Measurements from ENCODE around the gene HRC.
"Not testable (repeated sequence)": the region's sequence is repeated elsewhere in the genome, so short reads cannot be mapped to it uniquely, and the experiment has no call there.

Gene HRC, protein sequence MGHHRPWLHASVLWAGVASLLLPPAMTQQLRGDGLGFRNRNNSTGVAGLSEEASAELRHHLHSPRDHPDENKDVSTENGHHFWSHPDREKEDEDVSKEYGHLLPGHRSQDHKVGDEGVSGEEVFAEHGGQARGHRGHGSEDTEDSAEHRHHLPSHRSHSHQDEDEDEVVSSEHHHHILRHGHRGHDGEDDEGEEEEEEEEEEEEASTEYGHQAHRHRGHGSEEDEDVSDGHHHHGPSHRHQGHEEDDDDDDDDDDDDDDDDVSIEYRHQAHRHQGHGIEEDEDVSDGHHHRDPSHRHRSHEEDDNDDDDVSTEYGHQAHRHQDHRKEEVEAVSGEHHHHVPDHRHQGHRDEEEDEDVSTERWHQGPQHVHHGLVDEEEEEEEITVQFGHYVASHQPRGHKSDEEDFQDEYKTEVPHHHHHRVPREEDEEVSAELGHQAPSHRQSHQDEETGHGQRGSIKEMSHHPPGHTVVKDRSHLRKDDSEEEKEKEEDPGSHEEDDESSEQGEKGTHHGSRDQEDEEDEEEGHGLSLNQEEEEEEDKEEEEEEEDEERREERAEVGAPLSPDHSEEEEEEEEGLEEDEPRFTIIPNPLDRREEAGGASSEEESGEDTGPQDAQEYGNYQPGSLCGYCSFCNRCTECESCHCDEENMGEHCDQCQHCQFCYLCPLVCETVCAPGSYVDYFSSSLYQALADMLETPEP

DNA sequence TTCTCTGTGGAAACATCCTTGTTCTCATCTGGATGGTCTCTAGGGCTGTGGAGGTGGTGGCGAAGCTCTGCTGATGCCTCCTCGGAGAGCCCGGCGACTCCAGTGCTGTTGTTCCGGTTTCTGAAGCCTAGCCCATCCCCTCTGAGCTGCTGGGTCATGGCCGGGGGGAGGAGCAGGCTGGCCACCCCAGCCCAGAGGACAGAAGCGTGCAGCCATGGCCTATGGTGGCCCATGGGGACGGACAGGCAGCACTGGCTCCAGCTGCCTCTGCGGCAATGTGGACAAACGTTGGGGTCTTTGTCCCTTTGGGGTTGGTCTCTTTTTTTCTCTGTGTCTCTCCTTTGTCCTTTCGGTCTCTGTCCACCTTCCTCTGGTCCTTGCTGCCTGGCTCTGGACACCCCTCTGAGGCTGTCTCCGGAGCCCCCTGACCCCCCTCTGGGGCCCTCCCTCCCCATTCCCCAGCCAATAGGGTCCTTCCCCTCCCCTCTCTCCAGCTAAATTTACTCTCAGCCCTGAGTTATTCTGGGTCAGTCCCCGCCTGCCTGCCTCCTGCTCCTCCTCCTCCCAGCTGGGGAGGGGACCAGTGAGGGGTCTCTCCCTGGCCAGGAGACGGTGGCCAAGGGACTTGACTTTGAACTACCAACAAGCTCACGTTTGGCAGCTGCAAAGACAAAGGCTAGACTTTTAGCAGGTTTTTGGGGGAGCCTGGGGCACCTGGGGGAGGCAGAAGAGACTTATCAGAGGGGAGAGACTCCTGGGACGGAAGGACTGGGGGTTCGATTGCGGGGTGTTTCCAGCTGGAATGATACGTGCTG lies at the start of gene HRC:
Gene HRC (minus strand): TSS at position 392 of the 815 bp plus-strand sequence. CDS start 159 bp downstream, at position 233.
- DNase-seq (ENCODE audit: low spot score): no peak

- no peak for DNase-seq (ENCODE audit: low spot score)
Measured at GRCh38 chr19:49201042-49201441, 45.8 kb upstream of the HRC start.

GRCh38 chr19:49200238-49200862 lies 45.2 kb upstream of the HRC start:
- DNase-seq (ENCODE audit: low spot score): peak; percentile 24

GRCh38 chr19:49196527-49197240 lies 41.5 kb upstream of the HRC start:
- DNase-seq (ENCODE audit: low spot score): no peak

DNA sequence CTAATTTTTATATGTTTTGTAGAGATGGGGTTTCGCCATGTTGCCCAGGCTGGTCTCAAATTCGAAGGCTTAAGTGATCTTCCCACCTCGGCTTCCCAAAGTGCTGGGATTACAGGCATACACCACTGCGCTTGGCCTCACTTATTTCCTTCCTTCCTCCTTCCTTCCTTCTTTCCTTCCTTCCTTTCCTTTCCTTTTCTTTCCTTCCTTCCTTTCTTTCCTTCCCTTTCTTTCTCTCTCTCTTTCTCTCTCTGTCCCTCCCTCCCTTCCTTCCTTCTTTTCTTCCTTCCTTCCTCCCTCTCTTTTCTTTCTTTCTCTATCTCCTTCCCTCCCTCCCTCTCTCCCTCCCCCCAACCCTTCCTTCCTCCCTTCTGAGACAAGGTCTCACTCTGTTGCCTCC lies 39.2 kb upstream of the HRC start:
- DNase-seq (ENCODE audit: low spot score): no peak

GRCh38 chr19:49193822-49194394 lies 38.7 kb upstream of the HRC start:
- DNase-seq (ENCODE audit: low spot score): no peak

- no peak for DNase-seq (ENCODE audit: low spot score)
Measured at GRCh38 chr19:49190781-49191180, 35.6 kb upstream of the HRC start.

GRCh38 chr19:49189259-49189658 lies 34.1 kb upstream of the HRC start:
- DNase-seq (ENCODE audit: low spot score): no peak

DNA sequence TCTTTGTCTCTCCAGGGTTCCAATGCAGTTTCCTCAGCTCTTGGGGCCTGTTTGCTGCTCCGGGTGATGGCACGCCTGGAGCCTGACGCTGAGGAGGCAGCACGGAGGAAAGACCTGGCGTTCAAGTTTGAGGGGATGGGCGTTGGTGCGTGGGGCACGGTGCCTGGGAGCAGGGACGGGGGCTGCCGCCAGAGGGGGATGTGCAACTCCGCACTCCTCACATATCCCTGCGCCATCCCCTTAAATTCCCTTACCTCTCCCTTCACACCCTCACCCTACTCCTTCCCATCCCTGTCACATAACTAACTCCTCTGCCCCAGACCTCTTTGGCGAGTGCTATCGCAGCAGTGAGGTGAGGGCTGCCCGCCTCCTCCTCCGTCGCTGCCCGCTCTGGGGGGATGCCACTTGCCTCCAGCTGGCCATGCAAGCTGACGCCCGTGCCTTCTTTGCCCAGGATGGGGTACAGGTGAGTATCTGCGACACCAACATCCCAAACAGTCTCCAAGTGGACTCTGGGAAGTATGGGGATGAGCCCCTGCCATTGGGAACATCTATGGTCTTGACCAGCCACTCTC lies 33.5 kb upstream of the HRC start:
- no peak for DNase-seq (ENCODE audit: low spot score)

DNA sequence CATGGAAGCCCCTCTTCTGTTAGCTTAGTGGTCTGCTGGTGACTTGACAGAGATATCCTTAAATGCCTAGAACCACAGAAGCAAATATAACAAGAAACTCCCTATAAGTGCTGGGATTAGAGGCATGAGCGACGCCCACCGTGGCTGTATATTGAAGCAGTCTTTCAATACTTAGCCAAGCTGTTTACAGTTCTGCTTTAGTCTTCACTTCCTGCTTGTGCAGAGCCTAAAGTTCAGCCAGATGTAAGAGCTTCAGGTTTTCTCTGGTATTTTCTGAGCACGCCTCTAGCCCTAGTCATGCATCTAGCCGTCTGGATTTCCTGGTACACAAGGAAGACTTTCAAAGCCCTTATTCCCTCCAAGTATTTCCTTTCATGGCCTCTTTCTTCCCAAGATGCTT lies 30.9 kb upstream of the HRC start:
- no peak for DNase-seq (ENCODE audit: low spot score)

DNA sequence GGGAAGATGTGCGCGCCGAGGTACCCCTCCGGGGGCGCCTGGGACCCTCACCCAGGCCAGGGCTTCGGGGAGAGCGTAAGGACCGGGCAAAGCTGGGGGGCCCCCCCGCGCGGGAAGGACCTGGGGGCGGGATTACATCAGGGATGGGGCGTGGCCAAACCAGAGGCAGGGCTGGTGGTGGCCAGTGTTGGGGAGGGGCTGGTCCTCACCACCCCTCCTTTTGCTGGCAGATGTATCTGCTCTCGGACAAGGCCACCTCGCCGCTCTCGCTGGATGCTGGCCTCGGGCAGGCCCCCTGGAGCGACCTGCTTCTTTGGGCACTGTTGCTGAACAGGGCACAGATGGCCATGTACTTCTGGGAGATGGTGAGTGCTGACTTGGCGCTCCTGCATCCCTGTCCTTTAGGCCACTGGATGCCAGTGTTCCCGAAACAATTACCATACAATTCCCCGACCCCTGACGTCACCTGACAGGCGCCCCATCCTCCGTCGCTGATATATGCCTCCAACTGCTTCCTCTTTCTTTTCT lies 27.7 kb upstream of the HRC start:
- no peak for DNase-seq (ENCODE audit: low spot score)

- not testable (repeated sequence) for DNase-seq (ENCODE audit: low spot score)
Measured at GRCh38 chr19:49182010-49182847, 27.0 kb upstream of the HRC start.

GRCh38 chr19:49180659-49181058 lies 25.5 kb upstream of the HRC start:
- DNase-seq (ENCODE audit: low spot score): no peak

GRCh38 chr19:49173198-49173597 lies 18.0 kb upstream of the HRC start:
- no peak for DNase-seq (ENCODE audit: low spot score)

DNA sequence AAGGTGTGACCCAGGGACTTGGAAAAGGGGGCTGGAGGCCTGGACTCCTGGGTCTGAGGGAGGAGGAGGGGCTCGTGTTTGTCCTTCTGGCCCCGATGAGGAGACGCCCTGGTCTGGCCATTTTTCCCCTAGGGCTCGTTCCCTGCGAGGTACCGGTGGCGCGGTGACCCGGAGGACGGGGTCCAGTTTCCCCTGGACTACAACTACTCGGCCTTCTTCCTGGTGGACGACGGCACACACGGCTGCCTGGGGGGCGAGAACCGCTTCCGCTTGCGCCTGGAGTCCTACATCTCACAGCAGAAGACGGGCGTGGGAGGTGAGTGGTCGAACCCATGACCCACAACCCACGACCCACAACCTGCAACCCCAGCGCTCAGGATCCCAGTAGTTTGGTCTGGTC lies 13.2 kb upstream of the HRC start:
- DNase-seq (ENCODE audit: low spot score): no peak

DNA sequence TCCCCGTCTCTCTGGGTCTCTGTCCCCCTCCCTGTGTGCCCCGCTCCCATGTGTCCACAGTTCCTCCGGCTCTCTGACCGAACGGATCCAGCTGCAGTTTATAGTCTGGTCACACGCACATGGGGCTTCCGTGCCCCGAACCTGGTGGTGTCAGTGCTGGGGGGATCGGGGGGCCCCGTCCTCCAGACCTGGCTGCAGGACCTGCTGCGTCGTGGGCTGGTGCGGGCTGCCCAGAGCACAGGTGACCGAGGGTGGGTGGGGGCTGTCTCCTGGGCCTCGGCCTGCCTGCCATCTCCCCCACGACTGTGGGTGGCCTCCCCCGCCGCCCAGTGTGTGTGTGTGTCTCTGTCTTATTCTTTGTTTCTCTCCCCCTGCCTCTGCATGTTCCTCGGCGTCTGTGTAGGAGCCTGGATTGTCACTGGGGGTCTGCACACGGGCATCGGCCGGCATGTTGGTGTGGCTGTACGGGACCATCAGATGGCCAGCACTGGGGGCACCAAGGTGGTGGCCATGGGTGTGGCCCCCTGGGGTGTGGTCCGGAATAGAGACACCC lies 12.7 kb upstream of the HRC start:
- DNase-seq (ENCODE audit: low spot score): no peak

GRCh38 chr19:49165865-49166301 lies 10.7 kb upstream of the HRC start:
- DNase-seq (ENCODE audit: low spot score): no peak

DNA sequence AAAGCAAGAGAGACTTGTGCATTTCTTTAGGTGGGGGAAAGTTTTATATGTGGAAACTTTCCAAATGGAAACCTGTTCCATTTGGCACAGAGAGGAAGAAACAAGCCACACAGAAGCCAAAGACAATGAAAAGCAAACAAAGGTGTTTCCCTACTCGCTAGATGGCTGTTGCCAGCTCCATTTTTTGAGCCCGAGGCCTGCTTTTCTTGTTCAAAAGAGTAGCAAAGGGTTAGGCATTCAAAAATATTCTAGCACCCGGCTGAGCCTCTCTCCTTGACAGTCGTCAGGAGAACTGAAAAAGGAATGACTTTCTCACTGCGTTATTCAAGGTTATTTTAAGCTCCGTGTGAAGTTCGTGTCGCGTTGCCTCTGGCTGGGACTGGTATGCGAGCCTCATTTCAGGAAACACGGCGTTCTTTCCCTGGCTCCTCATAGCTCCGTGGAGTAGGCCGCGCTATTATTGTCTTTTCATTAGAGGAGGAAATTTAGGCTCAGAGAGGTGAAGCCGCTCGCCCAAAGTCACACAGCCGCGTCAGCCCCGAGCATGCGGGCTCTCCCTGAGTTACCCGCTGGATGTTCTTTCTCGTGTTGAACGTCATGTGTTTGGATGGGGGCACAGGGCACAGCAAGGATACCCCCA lies 10.0 kb upstream of the HRC start:
- DNase-seq (ENCODE audit: low spot score): no peak

GRCh38 chr19:49161987-49162386 lies 6.8 kb upstream of the HRC start:
- DNase-seq (ENCODE audit: low spot score): no peak

All from hematopoietic multipotent progenitor cell treated with erythropoietin and hydrocortisone succinate and interleukin-3 and kit ligand, for 15 days (in vitro differentiated cells).